Retinal pigment epithelial cell (primary cell): ENCODE data around the gene PSME4.
A peak's percentile ranks its signal among the peaks of the same experiment; 100 is the strongest.

Experiments
- DNase-seq: peaks from one replicate; pipeline ENCODE4 v3.0.0-alpha.2; 2010; ENCODE audit warnings: low read depth
- H3K4me3 ChIP-seq: 2 replicates; pipeline ENCODE4 v1.5.1; 2011; ENCODE audit warnings: mild to moderate bottlenecking, low read length, control low read depth, moderate library complexity
- CTCF ChIP-seq: conservative IDR thresholded peaks from 2 replicates; pipeline ENCODE4 v1.5.1; 2011; ENCODE audit warnings: low read depth, low read length, control low read depth, inconsistent platforms

PSME4 gene

GRCh38 chr2:53911434-53912189 is 59.2 kb downstream of the PSME4 start:
- TF ChIP-seq CTCF = no peak
- DNase-seq = no peak
- H3K4me3 ChIP-seq = no peak overlapping the region

- no peak for TF ChIP-seq CTCF
- no peak overlapping the region for H3K4me3 ChIP-seq
- no peak for DNase-seq
Measured at GRCh38 chr2:53907582-53907981, 63.2 kb downstream of the PSME4 start.

- DNase-seq = no peak
- no peak overlapping the region for H3K4me3 ChIP-seq
- no peak for TF ChIP-seq CTCF
Measured at GRCh38 chr2:53905396-53905795, 65.4 kb downstream of the PSME4 start.

- no peak for DNase-seq
- no peak overlapping the region for H3K4me3 ChIP-seq
- TF ChIP-seq CTCF = no peak
Measured at GRCh38 chr2:53903011-53903410, 67.8 kb downstream of the PSME4 start.

- TF ChIP-seq CTCF = no peak
- DNase-seq = no peak
- H3K4me3 ChIP-seq = no peak overlapping the region
Measured at GRCh38 chr2:53901192-53901591, 69.6 kb downstream of the PSME4 start.

- H3K4me3 ChIP-seq = no peak overlapping the region
- peak; percentile 5 for DNase-seq
- no peak for TF ChIP-seq CTCF
Measured at GRCh38 chr2:53896864-53897263, 73.9 kb downstream of the PSME4 start.
